Activated CD8-positive, alpha-beta T cell treated with anti-CD3 and anti-CD28 coated beads for 36 hours (primary cell): Measurements from ENCODE around the gene TAF4. TPM values are rescaled to one million over a fixed set of nuclear protein-coding genes. Genes with fewer than 3 reads are reported as not detected.

Source experiments
- ATAC-seq: fragments of 200-7000 bp; cut with Tn5 transposase; one replicate; pipeline ENCODE4 v1.10.0; 2021; ENCODE audit warnings: mild to moderate bottlenecking, moderate library complexity
- CTCF ChIA-PET: fragments of 350-600 bp; sonication (Branson Sonifier 250); formaldehyde crosslinking; loops from one replicate; lab custom pipeline; 2021; ENCODE audit warnings: antibody characterized with exemption; lab: Charles Lee
- POLR2A ChIA-PET: fragments of 350-600 bp; sonication (Branson Sonifier 250); formaldehyde crosslinking; loops from one replicate; lab custom pipeline; 2021; ENCODE audit warnings: antibody characterized with exemption; lab: Charles Lee
- DNase-seq: peaks from one replicate; pipeline ENCODE4 v3.0.0-alpha.2; 2020
- H3K27ac Mint-ChIP-seq: one replicate; pipeline ENCODE4 v1.8.0; 2021; ENCODE audit warnings: mild to moderate bottlenecking, mixed read lengths
- H3K27me3 Mint-ChIP-seq: one replicate; pipeline ENCODE4 v1.8.0; 2021; ENCODE audit warnings: mixed read lengths
- H3K36me3 Mint-ChIP-seq: one replicate; pipeline ENCODE4 v1.8.0; 2021; ENCODE audit warnings: low read depth, mixed read lengths
- H3K4me1 Mint-ChIP-seq: one replicate; pipeline ENCODE4 v1.8.0; 2021; ENCODE audit warnings: low read depth, mixed read lengths
- H3K4me3 Mint-ChIP-seq: one replicate; pipeline ENCODE4 v1.8.0; 2021; ENCODE audit warnings: mild to moderate bottlenecking, moderate library complexity, mixed read lengths
- H3K9me3 Mint-ChIP-seq: one replicate; pipeline ENCODE4 v1.8.0; 2021; ENCODE audit warnings: mixed read lengths
- CTCF ChIP-seq: fragments of 200-600 bp; IDR thresholded peaks from one replicate; pipeline ENCODE4 v1.8.0; 2022; ENCODE audit warnings: antibody characterized with exemption, mild to moderate bottlenecking
- intact Hi-C: fragments of 100-400 bp; cut with micrococcal nuclease; formaldehyde crosslinking; loops from one replicate; pipeline ENCODE4 v1.10.0; 2022
- total RNA-seq, 2 experiments: library from RNA; stranded (reverse); gene quantifications; one replicate each; pipeline ENCODE4 v1.2.3, GENCODE V29; 2021

TAF4 gene
- total RNA-seq, 2 experiments from 2014 or later = 14.1 to 15.9 TPM

GRCh38 chr20:61969806-61970205, 95.9 kb downstream of the TAF4 start:
- peaks cover 2% of the 10 kb centered on the region for H3K27me3 Mint-ChIP-seq
- H3K4me1 Mint-ChIP-seq = no peaks in the 10 kb centered on the region
- ChIA-PET CTCF (no interaction called here), POLR2A (no interaction called here)
- ATAC-seq (no peak), DNase-seq (no peak)
- no peaks in the 10 kb centered on the region for H3K9me3 Mint-ChIP-seq
- no peak overlapping the region for H3K4me3 Mint-ChIP-seq
- no peak overlapping the region for H3K27ac Mint-ChIP-seq
- H3K36me3 Mint-ChIP-seq = peaks cover 17% of the 10 kb centered on the region
- intact Hi-C loops = no loop called here
- TF ChIP-seq CTCF = no peak

- DNase-seq (no peak), ATAC-seq (no peak)
- Mint-ChIP-seq H3K27me3 (peaks cover 4% of the 10 kb centered on the region), H3K4me1 (no peaks in the 10 kb centered on the region), H3K27ac (no peak overlapping the region), H3K9me3 (no peaks in the 10 kb centered on the region), H3K4me3 (no peak overlapping the region), H3K36me3 (peaks cover 17% of the 10 kb centered on the region)
- ChIA-PET POLR2A (no interaction called here), CTCF (no interaction called here)
- TF ChIP-seq CTCF = no peak
- intact Hi-C loops = no loop called here
Measured at GRCh38 chr20:61968932-61969331, 96.7 kb downstream of the TAF4 start.

- ChIA-PET POLR2A (no interaction called here), CTCF (no interaction called here)
- no peaks in the 10 kb centered on the region for H3K4me1 Mint-ChIP-seq
- H3K36me3 Mint-ChIP-seq = peaks cover 12% of the 10 kb centered on the region
- no peak for TF ChIP-seq CTCF
- ATAC-seq = no peak
- peaks cover 6% of the 10 kb centered on the region for H3K27me3 Mint-ChIP-seq
- no peak for DNase-seq
- no peak overlapping the region for H3K4me3 Mint-ChIP-seq
- H3K27ac Mint-ChIP-seq = no peak overlapping the region
- intact Hi-C loops = no loop called here
- H3K9me3 Mint-ChIP-seq = no peaks in the 10 kb centered on the region
Measured at GRCh38 chr20:61968036-61968810, 97.5 kb downstream of the TAF4 start.

- H3K27me3 Mint-ChIP-seq = peaks cover 6% of the 10 kb centered on the region
- no peaks in the 10 kb centered on the region for H3K4me1 Mint-ChIP-seq
- DNase-seq (no peak), ATAC-seq (no peak)
- ChIA-PET CTCF (no interaction called here), POLR2A (no interaction called here)
- no peak for TF ChIP-seq CTCF
- H3K4me3 Mint-ChIP-seq = no peak overlapping the region
- H3K27ac Mint-ChIP-seq = no peak overlapping the region
- intact Hi-C loops = no loop called here
- peaks cover 2% of the 10 kb centered on the region for H3K36me3 Mint-ChIP-seq
- no peaks in the 10 kb centered on the region for H3K9me3 Mint-ChIP-seq
Measured at GRCh38 chr20:61967300-61967699, 98.4 kb downstream of the TAF4 start.

- H3K27ac Mint-ChIP-seq = no peak overlapping the region
- intact Hi-C loops = no loop called here
- no peaks in the 10 kb centered on the region for H3K4me1 Mint-ChIP-seq
- H3K27me3 Mint-ChIP-seq = peaks cover 6% of the 10 kb centered on the region
- no peak for DNase-seq
- H3K9me3 Mint-ChIP-seq = no peaks in the 10 kb centered on the region
- ChIA-PET CTCF (no interaction called here), POLR2A (no interaction called here)
- no peaks in the 10 kb centered on the region for H3K36me3 Mint-ChIP-seq
- H3K4me3 Mint-ChIP-seq = no peak overlapping the region
- no peak for ATAC-seq
- no peak for TF ChIP-seq CTCF
Measured at GRCh38 chr20:61966492-61967244, 99.0 kb downstream of the TAF4 start.
